ENCODE data around the gene NR2C2. TPM values are rescaled to one million over a fixed set of nuclear protein-coding genes. Genes with fewer than 3 reads are reported as not detected.

Gene NR2C2
- total RNA-seq, 1 experiment from 2014 or later, result 13.4 TPM

DNA sequence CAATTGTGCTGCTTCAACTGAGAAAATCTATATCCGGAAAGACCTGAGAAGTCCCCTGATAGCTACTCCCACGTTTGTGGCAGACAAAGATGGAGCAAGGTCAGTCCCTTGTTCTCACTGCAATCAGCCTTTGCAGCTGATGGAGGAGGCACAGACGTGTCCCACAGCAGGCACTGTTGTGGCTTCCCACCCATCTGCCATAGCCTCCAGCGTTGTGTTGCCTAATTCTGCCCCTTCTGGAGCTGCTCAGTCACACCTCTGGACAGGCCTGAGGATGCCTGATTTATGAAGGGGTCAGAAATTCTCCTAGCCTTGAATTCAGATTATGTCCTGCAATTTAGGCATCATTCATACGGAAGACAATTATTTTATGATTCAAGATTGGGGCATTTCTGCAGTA is 75.9 kb downstream of the NR2C2 start:
- no peak for DNase-seq (ENCODE audit: low read depth)

DNA sequence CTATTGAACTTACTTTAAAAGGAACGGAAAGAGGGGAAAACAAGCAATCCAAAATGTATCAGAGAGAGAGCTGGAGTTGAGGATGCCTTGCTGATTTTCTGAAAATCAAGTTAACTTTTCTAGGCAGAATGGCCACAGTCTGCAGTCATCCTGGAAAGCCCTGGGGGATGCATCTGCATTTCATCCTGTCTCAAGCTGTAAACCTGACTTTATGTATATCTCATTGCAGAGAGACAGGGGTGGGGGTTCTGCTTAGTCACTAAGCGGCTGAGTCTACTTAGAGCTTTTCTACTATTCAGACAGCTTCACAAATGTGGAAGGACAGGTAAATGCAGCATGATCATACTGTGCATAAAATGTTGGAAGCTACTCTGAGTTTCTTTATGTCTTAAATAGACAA is 76.3 kb downstream of the NR2C2 start:
- no peak for DNase-seq (ENCODE audit: low read depth)

DNA sequence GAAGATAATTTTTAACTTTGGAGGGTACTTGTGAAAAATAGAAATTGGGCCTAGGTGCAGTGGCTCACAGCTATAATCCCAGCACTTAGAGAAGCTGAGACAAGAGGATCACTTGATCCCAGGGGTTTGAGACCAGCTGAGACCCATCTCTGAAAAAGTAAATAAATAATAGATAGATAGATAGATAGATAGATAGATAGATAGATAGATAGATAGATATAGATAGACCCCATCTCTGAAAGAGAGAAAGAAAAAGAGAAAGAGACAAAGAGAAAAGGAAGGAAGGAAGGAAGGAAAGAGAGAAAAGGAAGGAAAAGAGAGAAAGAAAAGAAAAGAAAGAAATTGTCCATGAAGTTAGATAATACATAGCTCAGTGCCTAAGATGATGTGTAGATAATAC is 82.2 kb downstream of the NR2C2 start:
- DNase-seq (ENCODE audit: low read depth), result no peak

DNA sequence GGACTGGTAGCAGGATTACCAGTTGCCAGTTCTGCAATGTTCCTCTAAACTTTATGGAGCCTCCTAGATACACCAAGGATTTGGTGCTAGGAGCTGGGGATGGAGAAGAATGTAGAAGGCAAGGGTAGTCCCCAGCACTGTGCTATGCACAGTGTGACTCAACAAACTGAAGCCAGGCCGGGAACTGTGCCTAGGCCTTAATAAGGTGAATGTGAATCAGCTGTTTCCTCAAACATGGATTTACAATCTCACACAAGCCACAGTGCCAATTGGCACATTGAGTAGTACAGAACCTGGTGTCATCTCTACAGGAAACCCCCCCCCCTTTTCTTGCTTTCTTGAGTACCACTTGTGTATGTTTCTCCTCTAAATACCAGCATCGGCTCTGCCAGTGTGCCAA is 85.3 kb downstream of the NR2C2 start:
- no peak for DNase-seq (ENCODE audit: low read depth)

DNA sequence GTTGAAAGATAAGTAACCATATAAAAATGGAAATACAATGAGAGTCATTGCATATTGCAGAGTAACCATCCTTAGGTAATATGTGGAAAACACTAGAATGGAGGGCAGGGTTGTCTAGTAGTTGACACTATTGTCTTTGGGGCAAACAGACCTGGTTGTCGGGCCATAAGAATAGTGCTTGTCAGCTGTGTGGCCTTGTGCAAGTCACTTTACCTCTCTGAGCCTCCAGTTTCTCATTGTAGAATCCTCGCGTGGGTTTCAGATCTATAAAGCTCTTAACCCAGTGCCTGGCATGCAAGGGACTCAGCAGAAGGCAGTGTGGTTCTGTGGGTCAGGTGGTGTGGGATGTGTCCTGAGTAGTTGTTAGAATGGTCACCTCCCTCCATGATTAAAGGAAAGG is 85.7 kb downstream of the NR2C2 start:
- DNase-seq (ENCODE audit: low read depth), result no peak

DNA sequence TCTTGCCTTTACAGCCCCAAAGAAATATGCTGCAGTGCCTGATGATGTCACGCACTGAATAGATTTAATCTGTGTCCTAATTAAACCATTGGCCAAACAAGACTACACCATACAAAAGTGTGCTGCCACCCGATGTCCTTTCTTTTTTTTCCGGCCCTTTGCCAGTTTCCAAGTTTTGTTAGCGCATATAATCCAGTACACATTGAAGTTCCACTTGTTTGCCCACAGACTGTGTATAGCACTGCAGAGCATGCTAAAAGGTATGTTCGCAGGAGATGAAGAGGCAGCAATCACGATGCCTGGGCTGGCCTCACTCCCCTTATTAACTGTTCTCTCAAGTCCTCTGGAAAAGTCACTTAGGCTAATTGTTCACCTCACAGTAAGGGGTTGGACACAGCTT is 90.9 kb downstream of the NR2C2 start:
- DNase-seq (ENCODE audit: low read depth), result no peak

DNA sequence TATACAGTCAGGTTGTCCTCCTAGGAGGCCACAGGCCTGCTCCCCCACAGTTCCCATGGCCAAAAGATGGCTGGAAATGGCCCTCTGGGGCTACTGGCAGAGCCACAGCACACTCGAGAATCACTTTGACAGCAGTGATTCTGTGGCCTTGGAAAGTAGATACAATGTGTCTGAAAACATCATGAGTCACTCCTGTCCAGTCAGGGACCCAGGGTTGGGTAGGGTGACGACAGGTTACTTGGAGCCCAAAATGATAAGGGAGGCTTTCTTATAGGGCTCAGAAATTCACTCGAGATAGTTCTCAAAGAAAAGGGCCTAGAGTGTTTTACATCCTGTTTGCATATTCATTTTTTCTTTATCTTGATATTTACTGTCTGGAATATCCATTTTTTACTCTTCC is 93.5 kb downstream of the NR2C2 start:
- DNase-seq (ENCODE audit: low read depth), result no peak

DNA sequence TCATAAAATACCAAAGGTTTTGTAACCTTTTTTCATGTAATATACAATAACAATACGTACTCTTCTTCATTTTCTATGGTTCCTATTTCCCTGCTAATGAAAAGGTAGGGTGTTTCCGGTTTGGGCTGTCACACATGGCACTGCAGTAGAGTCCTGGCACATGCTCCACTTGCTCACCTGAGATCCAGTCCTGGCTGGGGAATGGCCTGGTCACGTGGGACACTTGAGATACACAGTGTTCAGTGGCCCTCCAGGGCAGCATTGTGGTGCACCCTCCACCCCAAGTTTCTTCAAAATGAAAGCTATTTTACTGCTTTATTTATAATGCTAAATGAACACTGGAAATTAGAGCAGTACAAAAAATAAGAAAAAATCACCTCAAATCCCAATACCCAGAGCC is 94.6 kb downstream of the NR2C2 start:
- DNase-seq (ENCODE audit: low read depth), result no peak

DNA sequence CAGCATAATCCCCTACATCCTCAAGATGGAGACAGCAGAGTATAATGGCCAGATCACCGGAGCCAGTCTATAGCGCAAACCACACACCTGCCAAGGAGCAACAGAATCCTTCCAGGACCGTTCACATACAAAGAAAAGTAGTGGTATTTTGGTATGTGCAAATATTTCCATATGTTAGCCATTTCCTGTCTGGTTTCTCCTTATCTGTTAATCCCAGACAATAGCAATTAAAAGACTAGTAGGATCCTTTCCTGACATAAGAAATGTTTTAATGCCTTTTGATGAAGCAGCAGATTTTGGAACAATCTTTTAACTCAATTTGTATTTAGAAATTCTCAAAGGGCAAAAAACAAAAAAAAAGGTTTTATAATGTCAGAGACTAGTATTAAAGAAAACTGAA is 95.6 kb downstream of the NR2C2 start:
- DNase-seq (ENCODE audit: low read depth), result peak; percentile 5

DNA sequence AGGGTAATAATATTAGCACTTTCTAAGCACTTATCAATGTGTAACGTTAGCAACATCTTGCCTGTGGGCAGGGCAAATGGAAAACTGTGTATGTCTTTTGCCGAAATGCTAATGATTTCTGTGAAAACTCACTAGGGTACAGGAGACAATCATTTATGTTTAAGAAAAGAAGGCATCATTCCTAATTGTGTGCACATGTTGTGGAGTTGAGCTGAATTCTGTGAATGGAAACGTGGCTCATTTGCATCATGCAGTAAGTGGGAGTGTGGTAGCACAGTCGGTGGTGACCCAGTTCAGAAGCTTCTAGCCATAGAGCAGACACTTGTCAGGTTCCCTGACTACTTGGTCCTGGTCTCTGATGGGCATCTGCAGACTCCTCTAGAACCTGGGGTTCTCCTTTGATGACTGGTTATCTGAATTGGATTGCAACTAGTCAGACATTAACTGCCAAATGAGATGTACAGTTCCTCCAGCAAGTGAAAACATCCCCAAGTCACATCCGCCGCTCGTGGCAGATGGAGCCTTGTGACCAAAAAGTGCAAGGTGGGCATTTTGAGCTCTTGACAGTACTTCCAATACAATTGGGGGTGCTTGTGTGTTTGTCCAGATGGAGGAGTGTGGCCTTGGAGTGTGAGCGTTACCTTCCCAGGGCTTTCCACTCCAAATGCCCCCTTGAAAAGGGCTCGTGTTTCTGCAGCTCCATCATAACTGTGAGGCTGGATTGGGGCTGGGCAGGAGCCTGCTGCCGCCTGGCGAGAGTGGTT is 96.2 kb downstream of the NR2C2 start:
- no peak for DNase-seq (ENCODE audit: low read depth)

DNA sequence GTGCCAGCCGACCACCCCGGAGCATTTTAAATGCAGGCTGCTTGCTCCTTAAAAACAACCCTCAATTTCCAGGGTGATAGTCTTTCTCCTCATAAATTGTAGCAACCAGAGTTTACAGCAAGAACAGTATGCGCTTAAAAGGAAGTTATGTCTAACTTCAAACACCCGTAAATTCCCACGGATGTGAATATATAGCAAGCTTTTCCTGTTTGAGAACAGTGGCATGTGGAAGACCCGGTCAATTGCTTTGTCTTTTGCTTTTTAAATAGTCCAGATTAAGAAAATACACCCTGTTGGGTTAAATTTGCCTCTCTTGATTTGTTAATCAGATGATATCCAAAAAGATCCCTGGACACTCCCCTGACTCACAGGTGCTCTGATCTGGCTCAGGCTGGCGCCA is 96.9 kb downstream of the NR2C2 start:
- DNase-seq (ENCODE audit: low read depth), result no peak

DNA sequence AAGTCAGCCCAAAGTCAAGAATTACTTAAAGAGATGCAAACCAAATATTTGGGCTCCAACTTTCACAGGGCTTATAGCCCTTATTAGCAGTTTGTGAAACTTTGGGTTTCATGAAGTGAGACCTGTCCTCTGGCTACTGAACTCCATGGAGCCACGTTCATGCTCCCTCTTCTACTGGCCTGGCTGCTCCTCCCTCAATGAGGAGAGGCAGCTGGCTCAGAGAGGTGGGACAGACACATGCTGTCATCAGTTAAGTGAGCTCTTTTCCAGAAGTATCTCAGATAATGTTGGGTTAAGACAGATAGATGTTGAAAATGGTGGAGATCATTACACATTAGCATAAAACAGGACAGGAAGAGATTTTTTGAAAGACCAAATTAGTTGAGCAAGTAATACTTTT is 98.3 kb downstream of the NR2C2 start:
- no peak for DNase-seq (ENCODE audit: low read depth)

DNA sequence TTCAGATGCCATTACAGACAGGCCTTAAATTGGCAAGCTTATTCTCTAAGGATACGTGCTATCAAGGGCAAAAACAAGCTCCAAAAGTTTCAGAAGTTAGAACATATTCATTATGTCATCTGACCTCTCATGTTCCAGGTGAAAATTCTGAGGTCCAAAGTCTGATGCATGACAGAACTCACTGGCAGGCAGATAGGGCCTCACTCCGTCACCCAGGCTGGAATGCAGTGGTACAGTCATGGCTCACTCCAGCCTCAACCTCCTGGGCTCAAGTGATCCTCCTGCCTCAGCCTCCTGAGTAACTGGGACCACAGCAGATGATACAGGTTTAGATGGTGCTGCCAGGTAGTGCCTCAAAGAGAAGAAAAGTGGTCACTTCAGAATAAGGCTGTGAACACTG is 102.2 kb downstream of the NR2C2 start:
- no peak for DNase-seq (ENCODE audit: low read depth)

DNA sequence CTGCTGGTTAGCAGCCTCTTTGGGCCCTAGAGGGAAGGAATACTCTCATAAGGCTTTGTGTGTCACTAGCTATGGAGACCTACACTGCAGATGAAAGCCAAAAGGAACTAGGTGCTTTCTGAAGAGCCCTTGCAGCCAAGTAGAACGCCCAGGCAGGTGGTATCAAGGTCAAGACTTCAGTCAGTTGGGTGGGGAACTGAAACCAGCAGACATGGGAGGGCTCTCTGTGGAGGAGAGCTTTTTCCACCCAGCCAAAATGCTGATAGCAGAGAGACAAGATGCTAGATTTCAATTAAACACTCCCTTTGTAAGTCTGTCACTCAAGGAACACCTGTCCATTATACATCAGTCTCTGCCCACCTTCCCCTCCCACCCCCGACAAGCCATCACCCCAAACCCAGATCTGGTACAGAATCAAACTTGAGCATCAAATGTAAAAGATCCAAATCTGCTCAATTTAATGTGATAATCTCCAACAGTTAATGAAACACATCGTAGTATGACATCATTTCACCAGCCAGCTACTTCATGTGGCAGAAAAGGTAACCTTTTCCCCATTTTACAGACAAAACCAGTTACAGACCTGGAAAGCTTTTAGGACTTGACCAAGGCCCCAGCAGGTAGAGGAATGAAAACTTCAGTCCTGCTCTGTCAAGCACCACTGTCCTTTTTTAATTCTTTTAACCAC is 103.2 kb downstream of the NR2C2 start:
- DNase-seq (ENCODE audit: low read depth), result no peak

DNA sequence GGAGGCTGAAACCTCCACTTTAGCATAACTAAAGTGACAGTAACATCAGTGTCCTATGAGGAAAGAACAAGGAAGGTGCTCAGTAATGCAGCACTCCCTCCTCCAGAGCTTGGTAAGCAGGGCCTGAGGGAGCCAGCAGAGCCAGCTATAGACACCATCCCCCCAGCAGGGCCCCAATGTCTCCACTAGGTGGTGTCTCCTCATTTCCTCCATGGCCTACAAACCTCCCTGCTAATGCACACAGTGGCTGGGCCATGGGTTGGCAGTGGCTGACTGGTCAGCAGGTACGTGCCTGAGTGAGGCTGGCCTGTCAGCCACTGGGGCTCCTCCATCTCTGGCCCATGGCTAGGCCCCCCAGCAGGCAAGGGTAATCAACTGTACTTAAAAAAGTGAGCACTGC is 104.1 kb downstream of the NR2C2 start:
- peak; percentile 25 for DNase-seq (ENCODE audit: low read depth)

DNA sequence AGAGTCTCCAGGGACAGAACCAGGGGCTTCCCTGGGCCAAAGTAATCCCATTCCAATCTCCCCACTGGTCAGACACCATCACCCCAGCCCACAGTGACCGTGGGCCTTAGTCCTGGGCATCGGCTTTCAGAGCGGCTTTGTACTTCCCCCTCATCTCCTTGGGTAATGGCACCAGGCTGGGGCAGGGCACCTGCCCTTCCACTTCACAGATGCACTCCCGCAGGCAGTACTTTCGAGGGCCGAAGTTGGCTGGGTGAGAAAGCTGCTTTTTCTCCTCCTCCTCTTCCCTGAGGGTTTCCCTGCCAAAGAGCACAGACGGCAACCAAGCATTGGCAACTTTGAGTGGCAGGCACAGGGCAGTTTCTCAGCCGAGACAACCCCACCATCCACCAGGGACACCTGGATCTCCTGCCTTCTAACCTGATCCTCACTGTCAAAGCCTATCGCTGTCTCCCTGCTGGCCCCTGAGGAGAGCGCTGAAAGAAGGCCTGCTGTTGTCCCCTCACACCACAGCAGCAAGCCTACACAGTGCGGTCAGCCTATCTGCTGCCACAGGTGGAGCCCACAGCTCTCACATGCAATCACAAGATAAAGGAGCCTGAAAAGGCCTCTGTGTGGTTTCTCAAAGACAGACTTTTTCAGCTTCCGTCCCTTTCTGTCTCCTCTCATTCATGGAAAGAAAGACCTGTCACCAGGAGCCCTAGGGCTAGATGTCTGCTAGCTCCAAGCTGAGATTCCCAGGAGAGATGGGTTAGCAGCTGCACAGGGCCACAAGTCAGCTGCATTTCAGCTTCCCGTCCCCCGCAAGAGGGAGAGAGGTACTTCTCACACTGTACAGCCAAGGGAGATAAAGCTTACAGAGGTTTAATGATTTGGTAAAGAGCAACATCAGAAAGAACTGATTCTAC is 105.2 kb downstream of the NR2C2 start:
- DNase-seq (ENCODE audit: low read depth), result no peak

DNA sequence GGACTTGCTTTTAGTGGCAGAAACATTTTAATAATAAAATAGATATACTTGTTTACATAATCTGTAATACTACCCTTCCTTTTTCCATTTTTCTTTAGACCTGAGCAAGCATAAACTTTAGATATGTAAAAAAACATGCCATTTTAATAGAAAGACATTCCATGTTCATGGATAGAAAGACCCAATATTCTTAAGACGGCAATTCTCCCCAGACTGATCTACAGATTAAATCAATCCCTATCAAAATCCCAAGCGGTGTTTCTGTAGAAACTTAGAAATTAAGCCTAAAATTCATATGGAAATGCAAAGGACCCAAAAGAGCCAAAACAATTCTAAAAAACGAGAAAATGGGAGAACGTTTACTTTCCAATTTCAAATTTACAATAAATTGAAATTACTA is 106.2 kb downstream of the NR2C2 start:
- DNase-seq (ENCODE audit: low read depth), result no peak

DNA sequence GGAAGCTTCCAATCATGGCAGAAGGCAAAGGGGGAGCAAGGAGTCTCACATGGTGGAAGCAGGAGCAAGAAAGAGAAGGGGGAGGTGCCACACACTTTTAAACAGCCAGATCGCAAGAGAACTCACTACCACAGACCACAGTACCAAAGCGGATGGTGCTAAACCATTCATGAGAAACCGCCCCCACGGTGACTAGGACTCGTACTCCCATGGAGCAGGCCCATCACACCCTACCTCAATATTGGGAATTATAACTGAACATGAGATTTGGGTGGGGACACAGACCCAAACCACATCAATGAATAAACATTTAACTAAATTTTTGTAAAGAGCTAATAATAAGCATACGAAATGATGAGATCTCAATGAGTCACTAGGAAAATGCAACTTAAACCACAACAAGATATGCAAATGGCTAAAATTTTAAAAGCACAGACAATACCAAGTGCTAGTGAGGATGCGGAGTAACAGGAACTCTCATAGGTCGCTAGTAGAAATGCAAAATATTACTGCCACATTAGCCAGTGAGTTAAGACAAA is 107.7 kb downstream of the NR2C2 start:
- DNase-seq (ENCODE audit: low read depth), result no peak

DNA sequence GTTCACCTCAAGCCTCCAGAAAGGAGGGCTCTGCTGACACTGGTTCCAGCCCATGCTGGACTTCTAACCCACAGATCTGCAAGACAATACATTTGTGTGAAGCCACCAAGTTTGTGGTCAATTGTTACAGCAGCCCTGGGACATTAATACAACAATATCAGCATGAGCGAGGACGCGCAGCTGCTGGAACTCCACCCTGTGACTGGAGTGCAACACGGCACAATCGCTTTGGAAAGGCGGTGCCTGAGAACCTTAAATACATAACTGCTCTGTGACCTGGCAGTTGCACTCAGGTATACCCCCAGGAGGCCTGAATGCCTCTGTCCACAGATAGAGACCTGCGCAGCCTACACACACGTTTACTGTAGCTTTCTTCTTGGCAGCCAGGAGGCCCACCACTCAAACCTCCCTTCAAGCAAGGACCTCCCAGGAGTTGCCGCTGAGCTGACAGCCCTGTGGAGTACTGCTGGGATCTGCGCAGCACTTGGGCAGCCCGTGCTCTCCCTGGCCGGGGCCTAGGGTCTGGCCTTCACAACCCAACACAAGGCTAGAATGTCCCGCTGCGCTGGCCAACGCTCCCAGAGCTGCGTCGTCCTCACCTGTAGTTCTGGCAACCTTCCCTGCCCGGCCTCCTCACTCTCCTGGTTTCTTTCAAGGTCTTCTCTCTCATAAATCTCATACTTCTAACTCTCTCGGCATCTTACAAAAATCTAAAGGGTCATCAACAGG is 109.5 kb downstream of the NR2C2 start:
- DNase-seq (ENCODE audit: low read depth), result no peak

DNA sequence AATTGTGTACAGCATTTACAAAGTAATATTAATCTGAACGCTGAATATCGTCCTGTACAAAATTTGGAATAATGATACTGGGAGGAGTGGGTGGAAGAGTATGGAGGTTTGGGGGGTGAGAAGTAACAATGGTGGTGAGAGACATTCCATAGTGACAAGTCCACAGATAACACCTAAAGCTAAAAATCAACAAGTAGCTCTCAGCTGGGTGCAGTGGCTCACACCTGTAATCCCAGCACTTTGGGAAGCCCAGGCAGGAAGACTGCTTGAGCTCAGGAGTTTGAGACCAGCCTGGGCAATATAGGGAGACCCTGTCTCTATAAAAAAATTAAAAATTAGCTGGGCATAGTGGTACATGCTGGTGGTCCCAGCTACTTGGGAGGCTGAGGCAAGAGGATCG is 112.6 kb downstream of the NR2C2 start:
- DNase-seq (ENCODE audit: low read depth), result no peak

DNA sequence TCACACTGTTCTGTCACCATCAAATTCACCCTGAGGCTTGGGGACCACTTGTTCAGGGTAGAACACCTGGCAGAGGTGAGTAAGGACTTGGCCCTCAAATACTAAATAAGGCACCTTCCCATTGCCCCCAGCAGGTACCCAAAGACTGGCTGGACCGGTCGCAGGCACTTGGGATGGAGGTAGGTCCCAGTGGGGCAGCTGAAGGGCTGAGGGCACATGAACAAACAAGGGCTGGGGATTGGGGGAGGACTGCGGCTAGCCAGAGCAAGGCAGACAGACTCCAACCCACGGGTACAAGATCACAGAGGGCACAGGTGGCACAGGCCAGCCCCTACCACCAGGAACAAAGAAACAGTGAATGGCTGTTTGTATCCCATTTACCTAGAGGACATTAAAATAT is 115.9 kb downstream of the NR2C2 start:
- DNase-seq (ENCODE audit: low read depth), result no peak
